HepG2 (cell line): ENCODE results near the gene NGLY1. TPM values are rescaled to one million over a fixed set of nuclear protein-coding genes. Genes with fewer than 3 reads are reported as not detected.

Experiments used
- AGO1 ChIP-seq: fragments of 200-400 bp; formaldehyde crosslinking; IDR thresholded peaks from 2 replicates; pipeline ENCODE4 v1.6.1; 2017; ENCODE audit warnings: mild to moderate bottlenecking, low read depth, low read length, moderate library complexity; ENCODE audit not compliant: poor library complexity, severe bottlenecking
- BHLHE40 ChIP-seq: IDR thresholded peaks from 2 replicates; pipeline ENCODE4 v1.6.1; 2011; ENCODE audit warnings: low read length, improper control_type of control experiment
- BRCA1 ChIP-seq: sonication (generic); formaldehyde crosslinking; IDR thresholded peaks from 2 replicates; pipeline ENCODE4 v1.4.0; 2020; ENCODE audit warnings: missing genetic modification reagents
- CEBPB ChIP-seq: IDR thresholded peaks from 2 replicates; pipeline ENCODE4 v1.6.1; 2011; ENCODE audit warnings: low read depth, low read length, improper control_type of control experiment, borderline replicate concordance
- E2F1 ChIP-seq: sonication (generic); formaldehyde crosslinking; IDR thresholded peaks from 2 replicates; pipeline ENCODE4 v1.5.0; 2020; ENCODE audit warnings: missing genetic modification reagents
- ETV5 ChIP-seq: IDR thresholded peaks from 2 replicates; pipeline ENCODE4 v1.6.1; 2018; ENCODE audit warnings: missing biosample characterization, missing genetic modification reagents, inconsistent platforms, borderline replicate concordance
- ISL2 ChIP-seq: sonication (generic); formaldehyde crosslinking; IDR thresholded peaks from 2 replicates; pipeline ENCODE4 v1.5.0; 2020; ENCODE audit warnings: missing genetic modification reagents
- KAT8 ChIP-seq: IDR thresholded peaks from 2 replicates; pipeline ENCODE4 v1.6.1; 2016; ENCODE audit warnings: missing genetic modification reagents, missing compliant biosample characterization
- MTA1 ChIP-seq: sonication (generic); formaldehyde crosslinking; IDR thresholded peaks from 2 replicates; pipeline ENCODE4 v1.4.0; 2020; ENCODE audit warnings: missing genetic modification reagents, mild to moderate bottlenecking, borderline replicate concordance
- NFIB ChIP-seq: sonication (generic); formaldehyde crosslinking; IDR thresholded peaks from 2 replicates; pipeline ENCODE4 v1.9.0; 2021; ENCODE audit warnings: missing genetic modification reagents, mild to moderate bottlenecking, borderline replicate concordance
- NR2C2 ChIP-seq: sonication (generic); formaldehyde crosslinking; IDR thresholded peaks from 2 replicates; pipeline ENCODE4 v1.4.0; 2020; ENCODE audit warnings: missing genetic modification reagents, mild to moderate bottlenecking, moderate library complexity, borderline replicate concordance
- ONECUT2 ChIP-seq: sonication (generic); formaldehyde crosslinking; IDR thresholded peaks from 2 replicates; pipeline ENCODE4 v1.4.0; 2020; ENCODE audit warnings: missing genetic modification reagents
- PLRG1 ChIP-seq: fragments of 450-650 bp; conservative IDR thresholded peaks from 2 replicates; pipeline ENCODE4 v1.6.1; 2016
- PREB ChIP-seq: sonication (generic); formaldehyde crosslinking; IDR thresholded peaks from 2 replicates; pipeline ENCODE4 v1.4.0; 2020; ENCODE audit warnings: missing genetic modification reagents
- RBAK ChIP-seq: sonication (generic); formaldehyde crosslinking; IDR thresholded peaks from 2 replicates; pipeline ENCODE4 v1.5.1; 2020; ENCODE audit warnings: mild to moderate bottlenecking, missing genetic modification reagents
- TBX2 ChIP-seq: sonication (generic); formaldehyde crosslinking; IDR thresholded peaks from 2 replicates; pipeline ENCODE4 v1.5.0; 2020; ENCODE audit warnings: missing genetic modification reagents, mild to moderate bottlenecking, borderline replicate concordance
- WIZ ChIP-seq: sonication (generic); formaldehyde crosslinking; IDR thresholded peaks from 2 replicates; pipeline ENCODE4 v1.5.1; 2020; ENCODE audit warnings: mild to moderate bottlenecking, missing genetic modification reagents
- XBP1 ChIP-seq: sonication (generic); formaldehyde crosslinking; IDR thresholded peaks from 2 replicates; pipeline ENCODE4 v1.5.0; 2020; ENCODE audit warnings: missing genetic modification reagents
- XRCC5 ChIP-seq: fragments of 200-400 bp; formaldehyde crosslinking; optimal IDR thresholded peaks from 2 replicates; pipeline ENCODE3; 2017; ENCODE audit warnings: mild to moderate bottlenecking, low read length
- ZNF280B ChIP-seq: sonication (generic); formaldehyde crosslinking; IDR thresholded peaks from 2 replicates; pipeline ENCODE4 v1.5.0; 2020; ENCODE audit warnings: missing genetic modification reagents, mild to moderate bottlenecking, borderline replicate concordance
- ZNF547 ChIP-seq: sonication (generic); formaldehyde crosslinking; IDR thresholded peaks from 2 replicates; pipeline ENCODE4 v1.5.1; 2020; ENCODE audit warnings: mild to moderate bottlenecking, missing genetic modification reagents
- ZNF660 ChIP-seq: sonication (generic); formaldehyde crosslinking; IDR thresholded peaks from 2 replicates; pipeline ENCODE4 v1.5.1; 2020; ENCODE audit warnings: mild to moderate bottlenecking, low read depth, missing genetic modification reagents, borderline replicate concordance
- polyA plus RNA-seq, 8 experiments: library from polyadenylated mRNA; depleted of rRNA in 3 of 8; stranded (reverse) in 7 of 8; unstranded in 1 of 8; fragments of >200 nt; fragmentation: Illumina TruSeq in 4 of 8; extraction: Trizol in 4 of 8; gene quantifications; 2 replicates each; pipeline versions ENCODE4 v1.2.1 to v1.2.3, GENCODE V29; 2011 to 2016; ENCODE audit warnings: low read depth in 4 of 8, missing spikeins in 1 of 8, mixed read lengths in 1 of 8; ENCODE audit not compliant: insufficient read depth in 1 of 8
- total RNA-seq, 5 experiments: library from RNA; depleted of rRNA; stranded (reverse); fragments of >200 nt; fragmentation: Illumina TruSeq; extraction: Trizol; gene quantifications; 2 replicates each; pipeline ENCODE4 v1.2.3, GENCODE V29; 2016; ENCODE audit warnings: low read depth in 1 of 5
- TF ChIP-seq, protein P1 (sequence below): sonication (generic); formaldehyde crosslinking; IDR thresholded peaks from 2 replicates; pipeline ENCODE4 v1.8.0; 2022; ENCODE audit warnings: missing genetic modification reagents, mild to moderate bottlenecking, inconsistent platforms, borderline replicate concordance
- TF ChIP-seq, protein P2 (sequence below): IDR thresholded peaks from 2 replicates; pipeline ENCODE4 v1.6.1; 2016; ENCODE audit warnings: low read depth, control low read depth

Gene NGLY1
- total and polyA plus RNA-seq, 2 of the 13 experiments (the other 11 are each of a cell fraction or from before 2014, with no cell fraction given) = 28.2 to 44.5 TPM

GRCh38 chr3:25782938-25783660 lies at the start of gene NGLY1 (continued):
- TF ChIP-seq ETV5 (peak; percentile 51; the same call in 1 of the 2 replicates), WIZ (no peak), CEBPB (no peak), XBP1 (CRISPR knock-in tag) (no peak), PLRG1 (no peak), TBX2 (peak; percentile 50; the same call in 1 of the 2 replicates), KAT8 (peak; percentile 76), NR2C2 (no peak), ONECUT2 (CRISPR knock-in tag) (no peak), E2F1 (CRISPR knock-in tag) (peak; percentile 36; the same call in 1 of the 2 replicates), ISL2 (CRISPR knock-in tag) (0 out of 2 replicates have a peak, but pooled peaks have one; percentile 25), RBAK (CRISPR knock-in tag) (no peak), XRCC5 (peak; percentile 30), PREB (0 out of 2 replicates have a peak, but pooled peaks have one; percentile 56), BHLHE40 (no peak), NFIB (CRISPR knock-in tag) (no peak), ZNF280B (CRISPR knock-in tag) (0 out of 2 replicates have a peak, but pooled peaks have one; percentile 38), MTA1 (CRISPR knock-in tag) (no peak), ZNF547 (CRISPR knock-in tag) (no peak), BRCA1 (CRISPR knock-in tag) (no peak), ZNF660 (CRISPR knock-in tag) (no peak), AGO1 (no peak)
- TF ChIP-seq, protein P1, sequence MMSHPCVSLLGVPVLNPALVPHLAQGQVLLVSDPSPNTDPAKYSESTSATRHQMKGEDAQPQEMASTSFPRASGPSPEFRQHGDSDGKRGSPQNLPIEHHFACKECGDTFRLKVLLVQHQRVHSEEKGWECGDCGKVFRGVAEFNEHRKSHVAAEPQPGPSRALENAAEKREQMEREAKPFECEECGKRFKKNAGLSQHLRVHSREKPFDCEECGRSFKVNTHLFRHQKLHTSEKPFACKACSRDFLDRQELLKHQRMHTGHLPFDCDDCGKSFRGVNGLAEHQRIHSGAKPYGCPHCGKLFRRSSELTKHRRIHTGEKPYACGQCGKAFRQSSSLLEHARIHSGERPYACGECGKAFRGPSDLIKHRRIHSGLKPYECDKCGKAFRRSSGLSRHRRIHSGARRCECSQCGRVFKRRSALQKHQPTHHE (CRISPR knock-in tag) = no peak
- TF ChIP-seq, protein P2, sequence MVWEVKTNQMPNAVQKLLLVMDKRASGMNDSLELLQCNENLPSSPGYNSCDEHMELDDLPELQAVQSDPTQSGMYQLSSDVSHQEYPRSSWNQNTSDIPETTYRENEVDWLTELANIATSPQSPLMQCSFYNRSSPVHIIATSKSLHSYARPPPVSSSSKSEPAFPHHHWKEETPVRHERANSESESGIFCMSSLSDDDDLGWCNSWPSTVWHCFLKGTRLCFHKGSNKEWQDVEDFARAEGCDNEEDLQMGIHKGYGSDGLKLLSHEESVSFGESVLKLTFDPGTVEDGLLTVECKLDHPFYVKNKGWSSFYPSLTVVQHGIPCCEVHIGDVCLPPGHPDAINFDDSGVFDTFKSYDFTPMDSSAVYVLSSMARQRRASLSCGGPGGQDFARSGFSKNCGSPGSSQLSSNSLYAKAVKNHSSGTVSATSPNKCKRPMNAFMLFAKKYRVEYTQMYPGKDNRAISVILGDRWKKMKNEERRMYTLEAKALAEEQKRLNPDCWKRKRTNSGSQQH = no peak; the same call in 1 of the 2 replicates
